GM12874 (cell line): ENCODE results near the gene ANXA2R.

ENCODE experiments used
- TF ChIP-seq, protein P1 (sequence below): IDR thresholded peaks from 2 replicates; pipeline ENCODE4 v1.5.1; 2011; ENCODE audit warnings: low read depth, mild to moderate bottlenecking, control low read depth, low read length, moderate library complexity; ENCODE audit not compliant: insufficient read depth

Gene ANXA2R

GRCh38 chr5:43014522-43014921 lies 25.6 kb downstream of the ANXA2R start:
- TF ChIP-seq, protein P1, sequence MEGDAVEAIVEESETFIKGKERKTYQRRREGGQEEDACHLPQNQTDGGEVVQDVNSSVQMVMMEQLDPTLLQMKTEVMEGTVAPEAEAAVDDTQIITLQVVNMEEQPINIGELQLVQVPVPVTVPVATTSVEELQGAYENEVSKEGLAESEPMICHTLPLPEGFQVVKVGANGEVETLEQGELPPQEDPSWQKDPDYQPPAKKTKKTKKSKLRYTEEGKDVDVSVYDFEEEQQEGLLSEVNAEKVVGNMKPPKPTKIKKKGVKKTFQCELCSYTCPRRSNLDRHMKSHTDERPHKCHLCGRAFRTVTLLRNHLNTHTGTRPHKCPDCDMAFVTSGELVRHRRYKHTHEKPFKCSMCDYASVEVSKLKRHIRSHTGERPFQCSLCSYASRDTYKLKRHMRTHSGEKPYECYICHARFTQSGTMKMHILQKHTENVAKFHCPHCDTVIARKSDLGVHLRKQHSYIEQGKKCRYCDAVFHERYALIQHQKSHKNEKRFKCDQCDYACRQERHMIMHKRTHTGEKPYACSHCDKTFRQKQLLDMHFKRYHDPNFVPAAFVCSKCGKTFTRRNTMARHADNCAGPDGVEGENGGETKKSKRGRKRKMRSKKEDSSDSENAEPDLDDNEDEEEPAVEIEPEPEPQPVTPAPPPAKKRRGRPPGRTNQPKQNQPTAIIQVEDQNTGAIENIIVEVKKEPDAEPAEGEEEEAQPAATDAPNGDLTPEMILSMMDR = no peak

DNA sequence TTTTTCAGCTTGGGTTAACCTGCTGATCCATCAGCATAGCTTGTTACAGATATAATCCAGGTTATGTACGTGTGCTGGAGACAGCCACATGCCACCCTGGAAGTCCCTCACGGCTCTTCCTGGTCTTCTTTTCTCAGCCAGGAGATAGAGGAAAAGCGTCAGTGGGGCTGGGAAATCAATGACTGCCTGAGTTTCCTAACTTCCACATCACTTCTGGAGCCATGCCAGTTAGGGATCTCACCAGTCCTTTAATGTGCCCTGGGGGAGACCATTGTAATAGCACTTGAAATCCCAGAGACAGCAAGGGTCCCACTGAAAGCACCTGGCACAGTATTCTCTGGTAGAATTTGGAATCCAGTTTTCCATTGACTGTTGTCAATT lies 29.2 kb downstream of the ANXA2R start:
- TF ChIP-seq, protein P1 = no peak

GRCh38 chr5:43008363-43009153 lies 31.6 kb downstream of the ANXA2R start:
- TF ChIP-seq, protein P1 = no peak

GRCh38 chr5:43007911-43008362 lies 32.2 kb downstream of the ANXA2R start:
- TF ChIP-seq, protein P1 = no peak

DNA sequence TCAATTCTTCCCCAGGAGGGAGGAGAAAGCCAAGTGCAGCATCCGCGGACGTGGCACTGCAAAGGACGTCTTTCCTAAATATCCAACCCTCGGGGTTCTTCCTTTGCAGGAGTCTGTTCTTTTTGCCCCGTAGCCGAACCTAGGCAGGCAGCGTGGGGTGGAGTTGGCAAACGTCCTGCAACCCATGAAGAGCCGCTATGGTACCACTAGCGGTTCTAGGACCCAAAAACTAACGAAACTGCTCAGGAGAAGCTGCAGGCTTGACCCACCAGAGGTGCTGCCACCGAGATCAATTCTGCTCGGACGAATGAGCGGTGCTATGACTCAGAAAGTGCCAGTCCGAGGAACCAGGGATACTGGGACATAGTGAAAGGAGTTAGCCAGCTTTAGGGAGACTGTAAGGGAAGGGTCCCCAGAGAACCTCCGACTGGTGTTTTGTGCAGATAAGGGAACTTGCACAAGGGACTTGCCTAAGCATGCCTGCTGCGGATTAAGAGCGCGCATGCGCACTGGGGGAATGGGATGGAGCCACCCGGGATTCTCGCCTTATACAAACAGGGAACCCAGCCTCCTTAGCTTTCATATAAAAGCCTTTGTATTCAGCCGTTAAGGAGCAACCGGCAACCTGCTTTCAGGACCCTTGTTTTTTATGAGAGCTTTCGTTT lies 32.7 kb downstream of the ANXA2R start:
- TF ChIP-seq, protein P1 = no peak

DNA sequence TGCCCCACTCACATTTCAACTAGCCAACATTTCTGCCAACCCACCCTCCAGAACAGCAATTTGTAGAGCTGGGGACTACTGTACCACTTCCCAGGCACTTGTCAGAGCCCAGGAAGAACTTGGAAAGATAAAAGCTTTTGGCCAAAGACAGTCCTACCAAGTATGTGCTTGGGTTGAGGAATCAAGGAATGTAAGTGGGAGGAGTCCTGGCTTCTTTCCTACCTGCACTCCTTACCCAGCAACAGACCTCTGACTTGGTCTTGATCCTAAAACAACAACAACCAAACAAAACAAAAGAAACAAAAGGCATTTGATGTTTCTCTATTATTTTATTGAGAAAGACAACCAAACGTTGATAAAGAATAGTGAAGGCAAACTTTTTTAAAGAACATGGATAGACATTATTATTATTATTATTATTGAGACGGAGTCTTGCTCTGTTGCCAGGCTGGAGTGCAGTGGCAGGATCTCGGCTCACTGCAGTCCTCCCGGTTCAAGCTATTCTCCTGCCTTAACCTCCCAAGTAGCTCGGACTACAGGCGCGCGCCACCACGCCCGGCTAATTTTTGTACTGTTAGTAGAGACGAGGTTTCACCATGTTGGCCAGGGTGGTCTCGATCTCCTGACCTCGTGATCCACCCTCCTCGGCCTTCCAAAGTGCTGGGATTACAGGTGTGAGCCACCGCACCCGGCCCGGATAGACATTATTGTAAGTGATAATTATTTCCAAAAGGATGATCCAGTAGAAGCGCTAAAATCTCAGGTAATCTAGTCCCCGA lies 33.5 kb downstream of the ANXA2R start:
- TF ChIP-seq, protein P1 = no peak

- TF ChIP-seq, protein P1 = no peak
Measured at GRCh38 chr5:43005031-43005430, 35.1 kb downstream of the ANXA2R start.
